ENCODE results near the gene RXRG.

RXRG gene

GRCh38 chr1:165444897-165445370 lies at the start of gene RXRG:
Gene RXRG (minus strand): TSS chr1:165445126. CDS start chr1:165444893, 233 bp downstream.
- peak; percentile 23 for DNase-seq
- peaks cover 23% of the 10 kb centered on the region for H3K27me3 Mint-ChIP-seq
- no peaks in the 10 kb centered on the region for H3K9me3 Mint-ChIP-seq
- no peaks in the 10 kb centered on the region for H3K36me3 Mint-ChIP-seq (ENCODE audit: low read depth)
- no peak within 1 kb of the TSS for H3K4me3 Mint-ChIP-seq
- no peak within 1 kb of the TSS for H3K27ac Mint-ChIP-seq
- H3K4me1 Mint-ChIP-seq, result no peaks in the 10 kb centered on the region
- peak; percentile 44 for ATAC-seq

GRCh38 chr1:165492845-165493373 lies 48.0 kb upstream of the RXRG start:
- Mint-ChIP-seq H3K4me1 (no peaks in the 10 kb centered on the region), H3K36me3 (ENCODE audit: low read depth) (no peaks in the 10 kb centered on the region), H3K4me3 (no peak overlapping the region), H3K9me3 (no peaks in the 10 kb centered on the region), H3K27ac (no peak overlapping the region), H3K27me3 (peaks cover 21% of the 10 kb centered on the region)
- ATAC-seq (no peak), DNase-seq (no peak)

DNA sequence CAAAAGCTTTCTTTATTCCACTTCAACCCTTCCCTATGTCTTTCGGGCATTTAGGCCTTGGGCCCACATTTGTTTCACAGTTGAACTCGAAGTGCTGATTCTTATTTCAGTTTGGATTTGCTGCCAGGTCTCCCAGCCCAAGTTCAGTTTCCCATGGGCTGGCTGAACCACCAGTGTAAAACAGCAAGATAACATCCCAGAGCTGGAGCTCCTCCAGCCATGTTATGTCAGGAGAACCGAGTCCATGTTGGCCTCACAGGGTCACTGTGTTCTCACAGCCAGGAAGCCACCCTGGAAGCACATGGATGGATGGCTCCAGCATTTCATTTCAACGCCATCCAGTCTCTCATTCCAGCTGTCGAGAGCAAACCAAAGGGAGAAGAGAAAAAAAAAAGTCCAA lies 45.2 kb upstream of the RXRG start:
- ATAC-seq, result no peak
- DNase-seq, result no peak
- Mint-ChIP-seq H3K36me3 (ENCODE audit: low read depth) (no peaks in the 10 kb centered on the region), H3K27me3 (peaks cover 28% of the 10 kb centered on the region), H3K4me1 (peaks cover 4% of the 10 kb centered on the region), H3K9me3 (no peaks in the 10 kb centered on the region), H3K4me3 (no peak overlapping the region), H3K27ac (no peak overlapping the region)

DNA sequence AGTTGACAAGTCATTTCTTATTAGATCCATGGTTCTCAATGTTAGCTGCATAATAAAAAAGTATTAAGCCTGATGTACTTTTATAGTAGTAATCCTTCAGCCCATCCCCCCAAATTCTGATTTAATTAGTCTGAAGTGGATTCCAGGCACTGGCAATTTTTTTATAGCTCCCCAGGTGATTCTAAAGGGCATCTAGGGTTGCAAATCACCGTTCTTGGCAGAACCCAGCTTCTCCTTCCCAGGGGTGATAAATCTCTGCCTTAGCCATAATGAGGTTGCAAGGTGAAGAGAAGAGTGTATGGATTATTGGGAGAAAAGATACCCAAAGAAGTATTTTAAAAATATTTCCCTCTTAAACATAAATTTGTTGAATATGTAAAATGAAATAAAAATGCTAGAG lies 43.0 kb upstream of the RXRG start:
- Mint-ChIP-seq H3K27me3 (peaks cover 28% of the 10 kb centered on the region), H3K4me3 (no peak overlapping the region), H3K9me3 (no peaks in the 10 kb centered on the region), H3K4me1 (peaks cover 7% of the 10 kb centered on the region), H3K36me3 (ENCODE audit: low read depth) (no peaks in the 10 kb centered on the region), H3K27ac (no peak overlapping the region)
- DNase-seq (no peak), ATAC-seq (no peak)

DNA sequence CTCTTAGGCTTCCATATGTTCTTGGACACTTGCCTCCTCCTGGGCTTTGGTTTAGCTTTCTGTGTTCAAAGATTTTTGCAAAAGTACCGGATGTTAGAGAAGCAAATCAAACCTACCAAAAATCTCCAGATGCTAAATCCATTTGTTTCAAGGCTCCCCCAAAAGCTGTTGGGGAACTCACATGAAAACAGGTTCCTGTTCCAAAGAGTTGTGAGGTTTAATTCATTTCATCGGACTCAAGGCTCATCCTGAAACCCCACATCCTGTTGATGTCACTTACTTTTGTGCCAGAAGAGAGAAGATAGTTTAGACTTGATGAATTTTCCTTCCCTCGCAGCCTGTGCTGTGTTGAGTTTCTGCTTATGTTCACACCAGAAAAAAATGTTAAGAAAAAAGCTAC lies 41.7 kb upstream of the RXRG start:
- DNase-seq, result no peak
- ATAC-seq, result no peak
- H3K27me3 Mint-ChIP-seq, result peaks cover 28% of the 10 kb centered on the region
- no peak overlapping the region for H3K27ac Mint-ChIP-seq
- peaks cover 17% of the 10 kb centered on the region for H3K4me1 Mint-ChIP-seq
- H3K4me3 Mint-ChIP-seq, result no peak overlapping the region
- H3K36me3 Mint-ChIP-seq (ENCODE audit: low read depth), result no peaks in the 10 kb centered on the region
- no peaks in the 10 kb centered on the region for H3K9me3 Mint-ChIP-seq

- no peaks in the 10 kb centered on the region for H3K36me3 Mint-ChIP-seq (ENCODE audit: low read depth)
- peaks cover 25% of the 10 kb centered on the region for H3K27me3 Mint-ChIP-seq
- peaks cover 17% of the 10 kb centered on the region for H3K4me1 Mint-ChIP-seq
- no peaks in the 10 kb centered on the region for H3K9me3 Mint-ChIP-seq
- DNase-seq (no peak), ATAC-seq (no peak)
- H3K4me3 Mint-ChIP-seq, result no peak overlapping the region
- H3K27ac Mint-ChIP-seq, result no peak overlapping the region
Observed at GRCh38 chr1:165485716-165486115, 40.8 kb upstream of the RXRG start.

DNA sequence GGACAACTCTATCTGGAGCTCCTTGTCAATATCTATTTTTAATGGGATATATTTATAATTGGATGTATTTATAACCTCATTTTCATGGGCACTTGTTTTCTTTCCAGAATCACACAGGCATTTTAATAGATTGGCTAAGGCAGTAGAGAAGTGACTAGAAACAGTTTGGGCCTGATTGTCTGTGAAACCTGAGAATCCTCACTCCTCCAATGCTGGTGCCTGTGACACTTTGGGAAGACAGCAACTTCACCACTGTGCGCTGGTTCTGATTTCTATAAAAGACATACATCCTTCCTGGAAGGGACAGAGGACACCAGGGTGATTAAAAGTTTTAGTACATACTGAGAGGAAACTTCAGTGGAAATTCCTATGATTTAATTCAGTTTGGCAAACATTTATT lies 39.6 kb upstream of the RXRG start:
- Mint-ChIP-seq H3K27ac (no peak overlapping the region), H3K9me3 (no peaks in the 10 kb centered on the region)
- no peak for ATAC-seq

GRCh38 chr1:165483412-165483811 lies 38.5 kb upstream of the RXRG start:
- ATAC-seq, result no peak
- Mint-ChIP-seq H3K27ac (no peak overlapping the region), H3K9me3 (no peaks in the 10 kb centered on the region), H3K27me3 (peaks cover 23% of the 10 kb centered on the region), H3K36me3 (ENCODE audit: low read depth) (no peaks in the 10 kb centered on the region), H3K4me3 (no peak overlapping the region), H3K4me1 (peaks cover 17% of the 10 kb centered on the region)
- DNase-seq, result no peak

More for the DNA sequence above, 39.6 kb upstream of the RXRG start:
- Mint-ChIP-seq H3K4me1 (peaks cover 17% of the 10 kb centered on the region), H3K27me3 (peaks cover 21% of the 10 kb centered on the region), H3K4me3 (no peak overlapping the region), H3K36me3 (ENCODE audit: low read depth) (no peaks in the 10 kb centered on the region)
- no peak for DNase-seq

GRCh38 chr1:165481820-165482532 lies 37.0 kb upstream of the RXRG start:
- DNase-seq, result peak; percentile 19
- no peak overlapping the region for H3K4me3 Mint-ChIP-seq
- ATAC-seq, result peak; percentile 83
- no peaks in the 10 kb centered on the region for H3K9me3 Mint-ChIP-seq
- H3K4me1 Mint-ChIP-seq, result peaks cover 17% of the 10 kb centered on the region
- H3K36me3 Mint-ChIP-seq (ENCODE audit: low read depth), result no peaks in the 10 kb centered on the region
- peaks cover 23% of the 10 kb centered on the region for H3K27me3 Mint-ChIP-seq
- H3K27ac Mint-ChIP-seq, result no peak overlapping the region

- H3K4me1 Mint-ChIP-seq, result no peaks in the 10 kb centered on the region
- H3K4me3 Mint-ChIP-seq, result no peak overlapping the region
- DNase-seq (no peak), ATAC-seq (no peak)
- no peaks in the 10 kb centered on the region for H3K9me3 Mint-ChIP-seq
- H3K36me3 Mint-ChIP-seq (ENCODE audit: low read depth), result no peaks in the 10 kb centered on the region
- no peak overlapping the region for H3K27ac Mint-ChIP-seq
- peaks cover 18% of the 10 kb centered on the region for H3K27me3 Mint-ChIP-seq
Observed at GRCh38 chr1:165476776-165477175, 31.9 kb upstream of the RXRG start.

DNA sequence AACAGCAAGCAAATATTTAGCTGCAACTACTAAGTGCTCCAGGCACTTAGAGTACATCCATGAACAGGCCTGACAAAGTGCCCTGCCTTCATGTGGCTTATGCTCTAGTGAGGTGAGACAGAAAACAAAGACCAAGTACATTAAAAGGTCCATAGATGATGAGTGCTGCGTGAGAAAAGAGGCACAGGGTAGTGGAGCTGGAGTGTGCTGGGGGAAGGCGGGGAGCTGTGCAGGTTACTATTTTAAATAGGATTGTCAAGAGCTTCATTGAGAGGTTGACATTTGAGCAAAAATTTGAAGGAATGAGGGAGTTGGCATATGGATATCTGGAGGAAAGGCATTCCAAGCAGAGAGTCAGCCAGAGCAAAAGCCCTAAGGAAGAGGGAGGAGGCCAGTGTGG lies 29.3 kb upstream of the RXRG start:
- H3K36me3 Mint-ChIP-seq (ENCODE audit: low read depth), result no peaks in the 10 kb centered on the region
- H3K9me3 Mint-ChIP-seq, result no peaks in the 10 kb centered on the region
- ATAC-seq (no peak), DNase-seq (no peak)
- peaks cover 17% of the 10 kb centered on the region for H3K27me3 Mint-ChIP-seq
- H3K27ac Mint-ChIP-seq, result no peak overlapping the region
- H3K4me3 Mint-ChIP-seq, result no peak overlapping the region
- H3K4me1 Mint-ChIP-seq, result no peaks in the 10 kb centered on the region

GRCh38 chr1:165473081-165473480 lies 28.2 kb upstream of the RXRG start:
- H3K27ac Mint-ChIP-seq, result no peak overlapping the region
- no peak for DNase-seq
- no peaks in the 10 kb centered on the region for H3K36me3 Mint-ChIP-seq (ENCODE audit: low read depth)
- no peak overlapping the region for H3K4me3 Mint-ChIP-seq
- no peaks in the 10 kb centered on the region for H3K9me3 Mint-ChIP-seq
- ATAC-seq, result no peak
- H3K4me1 Mint-ChIP-seq, result no peaks in the 10 kb centered on the region
- H3K27me3 Mint-ChIP-seq, result peaks cover 12% of the 10 kb centered on the region

GRCh38 chr1:165468726-165469249 lies 23.9 kb upstream of the RXRG start:
- DNase-seq, result no peak
- H3K27me3 Mint-ChIP-seq, result peaks cover 12% of the 10 kb centered on the region

DNA sequence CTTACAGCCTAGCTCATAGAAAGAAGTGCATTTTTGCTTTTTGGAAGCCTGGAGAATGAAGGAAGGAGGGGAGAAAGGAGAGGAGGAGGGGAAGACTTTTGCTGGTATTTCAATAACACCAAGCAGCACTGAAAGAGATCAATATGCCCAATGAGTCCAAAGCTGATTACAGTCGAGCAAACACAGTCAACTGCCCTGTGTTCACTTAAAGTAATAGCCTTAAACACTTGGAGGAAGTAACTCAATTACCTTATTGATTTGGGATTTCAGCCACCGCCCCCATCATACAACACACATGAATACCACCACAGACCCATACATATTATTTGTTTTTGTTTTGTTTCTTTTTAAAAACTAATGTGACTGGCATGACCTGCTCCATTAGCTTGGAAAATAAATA lies 23.3 kb upstream of the RXRG start:
- Mint-ChIP-seq H3K4me1 (no peaks in the 10 kb centered on the region), H3K9me3 (no peaks in the 10 kb centered on the region), H3K36me3 (ENCODE audit: low read depth) (no peaks in the 10 kb centered on the region), H3K27me3 (peaks cover 12% of the 10 kb centered on the region), H3K4me3 (no peak overlapping the region), H3K27ac (no peak overlapping the region)
- ATAC-seq (no peak), DNase-seq (no peak)

More at GRCh38 chr1:165468726-165469249, 23.9 kb upstream of the RXRG start:
- no peaks in the 10 kb centered on the region for H3K36me3 Mint-ChIP-seq (ENCODE audit: low read depth)
- ATAC-seq, result no peak
- H3K27ac Mint-ChIP-seq, result no peak overlapping the region
- no peak overlapping the region for H3K4me3 Mint-ChIP-seq
- no peaks in the 10 kb centered on the region for H3K9me3 Mint-ChIP-seq
- no peaks in the 10 kb centered on the region for H3K4me1 Mint-ChIP-seq

GRCh38 chr1:165467706-165468105 lies 22.8 kb upstream of the RXRG start:
- Mint-ChIP-seq H3K27me3 (peaks cover 12% of the 10 kb centered on the region), H3K9me3 (no peaks in the 10 kb centered on the region), H3K36me3 (ENCODE audit: low read depth) (no peaks in the 10 kb centered on the region), H3K4me3 (no peak overlapping the region), H3K27ac (no peak overlapping the region), H3K4me1 (no peaks in the 10 kb centered on the region)
- DNase-seq, result no peak
- no peak for ATAC-seq
